B cell (primary cell): Measurements from ENCODE around the gene F2RL3. TPM values are rescaled to one million over a fixed set of nuclear protein-coding genes. Genes with fewer than 3 reads are reported as not detected.

Source experiments
- ATAC-seq: fragments of 200-7000 bp; cut with Tn5 transposase; one replicate; pipeline ENCODE4 v1.10.0; 2021; ENCODE audit warnings: low read depth, mild to moderate bottlenecking, moderate number of reproducible peaks, moderate library complexity
- CTCF ChIA-PET: fragments of 350-600 bp; sonication (Branson Sonifier 250); formaldehyde crosslinking; loops from one replicate; lab custom pipeline; 2021; ENCODE audit warnings: antibody characterized with exemption, inconsistent platforms; lab: Charles Lee
- POLR2A ChIA-PET: fragments of 350-600 bp; sonication (Branson Sonifier 250); formaldehyde crosslinking; loops from one replicate; lab custom pipeline; 2021; ENCODE audit warnings: antibody characterized with exemption; lab: Charles Lee
- DNase-seq: peaks from one replicate; pipeline ENCODE4 v3.0.0; 2013
- H2AFZ ChIP-seq: 2 replicates; pipeline ENCODE4 v1.6.1; 2012; ENCODE audit warnings: mild to moderate bottlenecking, low read depth, low read length; ENCODE audit not compliant: insufficient read depth, poor library complexity, severe bottlenecking
- H3K27ac ChIP-seq, 2 donors: 1 replicate in 1 of 2; 2 replicates in 1 of 2; pipeline ENCODE4 v1.5.1; 2012 to 2013; ENCODE audit warnings: low read length in 2 of 2, mild to moderate bottlenecking in 2 of 2, moderate library complexity in 1 of 2
- H3K27me3 ChIP-seq, 4 experiments: fragments of 200-600 bp in 1 of 4; sonication (generic) in 1 of 4; replicated peaks in 1 of 4; 1 replicate in 2 of 4; 2 replicates in 2 of 4; pipeline versions ENCODE4 v1.6.1 to v1.7.0; 2013 to 2016; ENCODE audit warnings: low read length in 3 of 4, mild to moderate bottlenecking in 2 of 4, mixed read lengths in 1 of 4, moderate library complexity in 1 of 4; ENCODE audit not compliant: insufficient read depth in 4 of 4, control insufficient read depth in 3 of 4; ENCODE audit errors: control extremely low read depth in 1 of 4
- H3K36me3 ChIP-seq, 2 experiments: replicated peaks in 1 of 2; 1 replicate in 1 of 2; 2 replicates in 1 of 2; pipeline versions ENCODE4 v1.6.1 to v1.7.1; 2013; ENCODE audit warnings: low read length in 1 of 2; ENCODE audit not compliant: insufficient read depth in 2 of 2, control insufficient read depth in 1 of 2; ENCODE audit errors: control extremely low read depth in 1 of 2, extremely low read depth in 1 of 2
- H3K4me1 ChIP-seq, 2 donors: fragments of 200-600 bp in 1 of 2; sonication (generic) in 1 of 2; 1 replicate in 1 of 2; 2 replicates in 1 of 2; pipeline versions ENCODE4 v1.5.1 to v1.6.1; 2013 to 2017; ENCODE audit warnings: low read length in 2 of 2; ENCODE audit not compliant: control insufficient read depth in 2 of 2, insufficient read depth in 2 of 2
- H3K4me2 ChIP-seq: replicated peaks from 2 replicates; pipeline ENCODE3; 2012; ENCODE audit warnings: mild to moderate bottlenecking, low read depth, low read length; ENCODE audit not compliant: poor library complexity, severe bottlenecking
- H3K4me3 ChIP-seq, 5 experiments: fragments of 200-600 bp in 1 of 5; sonication (generic) in 1 of 5; 1 replicate in 3 of 5; 2 replicates in 2 of 5; pipeline versions ENCODE4 v1.5.1 to v1.7.0; 2011 to 2016; ENCODE audit warnings: low read length in 4 of 5, mild to moderate bottlenecking in 4 of 5, low read depth in 2 of 5, control low read depth in 1 of 5, moderate library complexity in 1 of 5; ENCODE audit not compliant: insufficient read depth in 1 of 5; ENCODE audit errors: control extremely low read depth in 1 of 5, extremely low read depth in 1 of 5
- H3K79me2 ChIP-seq: fragments of 200-600 bp; sonication (generic); one replicate; pipeline ENCODE4 v1.6.0; 2016; ENCODE audit warnings: low read length; ENCODE audit not compliant: control insufficient read depth, insufficient read depth
- H3K9ac ChIP-seq: fragments of 200-600 bp; sonication (generic); 2 replicates; pipeline ENCODE4 v1.6.1; 2017; ENCODE audit warnings: mild to moderate bottlenecking, low read length, moderate library complexity
- H3K9me3 ChIP-seq, 3 donors: one replicate each; pipeline versions ENCODE4 v1.6.1 to v1.7.1; 2013; ENCODE audit warnings: low read length in 2 of 3; ENCODE audit not compliant: control insufficient read depth in 2 of 3, insufficient read depth in 1 of 3; ENCODE audit errors: control extremely low read depth in 1 of 3
- H4K20me1 ChIP-seq: 2 replicates; pipeline ENCODE4 v1.6.0; 2012; ENCODE audit warnings: mild to moderate bottlenecking, low read length; ENCODE audit not compliant: insufficient read depth, control insufficient read depth, poor library complexity, severe bottlenecking
- H3K27ac Mint-ChIP-seq: one replicate; pipeline ENCODE4 v1.8.0; 2021; ENCODE audit warnings: mixed read lengths
- H3K27me3 Mint-ChIP-seq: one replicate; pipeline ENCODE4 v1.8.0; 2021; ENCODE audit warnings: mixed read lengths
- H3K4me1 Mint-ChIP-seq: one replicate; pipeline ENCODE4 v1.8.0; 2021; ENCODE audit warnings: mixed read lengths
- H3K4me3 Mint-ChIP-seq: one replicate; pipeline ENCODE4 v1.8.0; 2021; ENCODE audit warnings: mixed read lengths
- H3K9me3 Mint-ChIP-seq: one replicate; pipeline ENCODE4 v1.8.0; 2022; ENCODE audit warnings: mixed read lengths; ENCODE audit not compliant: insufficient read depth
- EZH2 ChIP-seq: IDR thresholded peaks from 2 replicates; pipeline ENCODE4 v1.6.1; 2012; ENCODE audit warnings: borderline replicate concordance, low read depth, mild to moderate bottlenecking, moderate library complexity, low read length; ENCODE audit not compliant: insufficient read depth, poor library complexity, severe bottlenecking
- WGBS: methylation state at CpG from one replicate; pipeline ENCODE4 v1.1.5; 2013; ENCODE audit warnings: missing lambda C conversion rate; ENCODE audit not compliant: insufficient coverage; 5-methylcytosine and 5-hydroxymethylcytosine counted together
- intact Hi-C: fragments of 100-400 bp; cut with micrococcal nuclease; formaldehyde crosslinking; loops from one replicate; pipeline ENCODE4 v1.10.0; 2022
- polyA plus RNA-seq: library from polyadenylated mRNA; depleted of rRNA; stranded (reverse); fragments of >200 nt; gene quantifications from 2 replicates; pipeline ENCODE4 v1.2.3, GENCODE V29; 2012
- total RNA-seq, 2 donors: library from RNA; stranded (reverse); fragments of 120-200 nt in 1 of 2; gene quantifications; 1 replicate in 1 of 2; 2 replicates in 1 of 2; pipeline versions ENCODE4 v1.2.3 to v1.2.4, GENCODE V29; 2013 to 2022
- TF ChIP-seq, protein P1 (sequence below): fragments of 200-600 bp; IDR thresholded peaks from one replicate; pipeline ENCODE4 v1.8.0; 2022; ENCODE audit warnings: antibody characterized with exemption, mild to moderate bottlenecking

The F2RL3 gene
- total and polyA plus RNA-seq, 2 donors (not counting 1 experiment from before 2014, with no cell fraction given): 0.01 to 1.1 TPM

GRCh38 chr19:16899566-16900075, 10.8 kb downstream of the F2RL3 start:
- peak overlapping the region; percentile 19 for H3K4me3 Mint-ChIP-seq
- DNase-seq (peak; percentile 58), ATAC-seq (no peak)
- H2AFZ ChIP-seq: no peak overlapping the region
- H3K4me1 ChIP-seq: peaks cover 14 to 28% of the 10 kb centered on the region in 2 donors
- no peaks in the 10 kb centered on the region for H3K36me3 ChIP-seq
- H3K27me3 ChIP-seq: peaks cover 0 to 11% (median 2%) of the 10 kb centered on the region in 4 experiments
- ChIA-PET POLR2A (no interaction called here), CTCF (interaction anchor here (0.6 to 1.6 kb wide), 4 partner anchors 63 to 722 kb away, joined by 3 to 6 read pairs (median 3); no protein-coding TSS in a partner anchor)
- no peak overlapping the region for H3K9ac ChIP-seq
- peak overlapping the region; percentile 32 for H3K27ac Mint-ChIP-seq
- intact Hi-C loops: loop anchor here (1.0 to 10.0 kb wide), 2 partner anchors 128 to 405 kb away; partner anchors contain the start of genes ABHD8, DDA1 and MRPL34
- H3K9me3 Mint-ChIP-seq: peaks cover under 1% of the 10 kb centered on the region
- H3K79me2 ChIP-seq: no peaks in the 10 kb centered on the region
- H4K20me1 ChIP-seq: no peaks in the 10 kb centered on the region
- TF ChIP-seq, protein P1, sequence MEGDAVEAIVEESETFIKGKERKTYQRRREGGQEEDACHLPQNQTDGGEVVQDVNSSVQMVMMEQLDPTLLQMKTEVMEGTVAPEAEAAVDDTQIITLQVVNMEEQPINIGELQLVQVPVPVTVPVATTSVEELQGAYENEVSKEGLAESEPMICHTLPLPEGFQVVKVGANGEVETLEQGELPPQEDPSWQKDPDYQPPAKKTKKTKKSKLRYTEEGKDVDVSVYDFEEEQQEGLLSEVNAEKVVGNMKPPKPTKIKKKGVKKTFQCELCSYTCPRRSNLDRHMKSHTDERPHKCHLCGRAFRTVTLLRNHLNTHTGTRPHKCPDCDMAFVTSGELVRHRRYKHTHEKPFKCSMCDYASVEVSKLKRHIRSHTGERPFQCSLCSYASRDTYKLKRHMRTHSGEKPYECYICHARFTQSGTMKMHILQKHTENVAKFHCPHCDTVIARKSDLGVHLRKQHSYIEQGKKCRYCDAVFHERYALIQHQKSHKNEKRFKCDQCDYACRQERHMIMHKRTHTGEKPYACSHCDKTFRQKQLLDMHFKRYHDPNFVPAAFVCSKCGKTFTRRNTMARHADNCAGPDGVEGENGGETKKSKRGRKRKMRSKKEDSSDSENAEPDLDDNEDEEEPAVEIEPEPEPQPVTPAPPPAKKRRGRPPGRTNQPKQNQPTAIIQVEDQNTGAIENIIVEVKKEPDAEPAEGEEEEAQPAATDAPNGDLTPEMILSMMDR: peak; percentile 53
- TF ChIP-seq EZH2: no peak
- no peak overlapping the region for H3K27ac ChIP-seq
- WGBS: 6% methylated on average over 6 of the region's 7 CpGs
- H3K4me3 ChIP-seq: no peak overlapping the region
- H3K27me3 Mint-ChIP-seq: no peaks in the 10 kb centered on the region
- no peak overlapping the region for H3K4me2 ChIP-seq
- peaks cover 16% of the 10 kb centered on the region for H3K4me1 Mint-ChIP-seq
- H3K9me3 ChIP-seq: peaks cover 0 to 8% (median 0%) of the 10 kb centered on the region in 3 donors

- no peak overlapping the region for H3K4me3 Mint-ChIP-seq
- Histone ChIP-seq H3K27me3 (peaks cover 0 to 4% (median 1%) of the 10 kb centered on the region in 4 experiments), H3K9me3 (peaks cover 0 to 6% (median 0%) of the 10 kb centered on the region in 3 donors), H3K4me2 (no peak overlapping the region), H3K36me3 (no peaks in the 10 kb centered on the region), H2AFZ (no peak overlapping the region), H4K20me1 (no peaks in the 10 kb centered on the region), H3K27ac (no peak overlapping the region), H3K79me2 (no peaks in the 10 kb centered on the region), H3K4me3 (no peak overlapping the region), H3K9ac (no peak overlapping the region), H3K4me1 (peaks cover 8 to 21% of the 10 kb centered on the region in 2 donors)
- ChIA-PET CTCF (interaction anchor here (0.8 kb wide), 1 partner anchor 186 kb away, joined by 4 read pairs; no protein-coding TSS in a partner anchor), POLR2A (no interaction called here)
- no peak for DNase-seq
- peaks cover 2% of the 10 kb centered on the region for H3K9me3 Mint-ChIP-seq
- ATAC-seq: no peak
- H3K27me3 Mint-ChIP-seq: no peaks in the 10 kb centered on the region
- TF ChIP-seq, protein P1: no peak
- TF ChIP-seq EZH2: no peak
- 91% methylated on average over 17 of the region's 19 CpGs for WGBS
- H3K4me1 Mint-ChIP-seq: peaks cover 8% of the 10 kb centered on the region
- no peak overlapping the region for H3K27ac Mint-ChIP-seq
- intact Hi-C loops: no loop called here
These were observed 12.8 kb downstream of the F2RL3 start for GRCh38 chr19:16901491-16902175.
